Activated CD4-positive, alpha-beta T cell treated with anti-CD3 and anti-CD28 coated beads for 36 hours (primary cell): ENCODE data around the gene CRLF3. TPM values are rescaled to one million over a fixed set of nuclear protein-coding genes. Genes with fewer than 3 reads are reported as not detected.
"Not testable (repeated sequence)": the region's sequence is repeated elsewhere in the genome, so short reads cannot be mapped to it uniquely, and the experiment has no call there.

Experiments used
- ATAC-seq: fragments of 200-7000 bp; cut with Tn5 transposase; one replicate; pipeline ENCODE4 v1.10.0; 2021; ENCODE audit warnings: mild to moderate bottlenecking, moderate library complexity
- CTCF ChIA-PET: fragments of 350-600 bp; sonication (Branson Sonifier 250); formaldehyde crosslinking; loops from one replicate; lab custom pipeline; 2021; ENCODE audit warnings: antibody characterized with exemption; lab: Charles Lee
- POLR2A ChIA-PET: fragments of 350-600 bp; sonication (Branson Sonifier 250); formaldehyde crosslinking; loops from one replicate; lab custom pipeline; 2021; ENCODE audit warnings: antibody characterized with exemption, inconsistent platforms; lab: Charles Lee
- DNase-seq: peaks from one replicate; pipeline ENCODE4 v3.0.0-alpha.2; 2020
- H3K27ac Mint-ChIP-seq: one replicate; pipeline ENCODE4 v1.8.0; 2021; ENCODE audit warnings: mixed read lengths
- H3K27me3 Mint-ChIP-seq: one replicate; pipeline ENCODE4 v1.8.0; 2021; ENCODE audit warnings: mixed read lengths
- H3K36me3 Mint-ChIP-seq: one replicate; pipeline ENCODE4 v1.8.0; 2021; ENCODE audit warnings: low read depth, mixed read lengths
- H3K4me1 Mint-ChIP-seq: one replicate; pipeline ENCODE4 v1.8.0; 2021; ENCODE audit warnings: mixed read lengths
- H3K4me3 Mint-ChIP-seq: one replicate; pipeline ENCODE4 v1.8.0; 2021; ENCODE audit warnings: mild to moderate bottlenecking, moderate library complexity, mixed read lengths
- H3K9me3 Mint-ChIP-seq: one replicate; pipeline ENCODE4 v1.8.0; 2021; ENCODE audit warnings: low read depth, mixed read lengths
- intact Hi-C, 2 experiments: fragments of 100-400 bp; cut with DNase I in 1 of 2; cut with micrococcal nuclease in 1 of 2; formaldehyde crosslinking; loops; one replicate each; pipeline versions ENCODE4 v1.14.2 to v1.15.1; 2022 to 2024; cut with DNase I, micrococcal nuclease
- total RNA-seq, 2 experiments: library from RNA; stranded (reverse); gene quantifications; one replicate each; pipeline ENCODE4 v1.2.3, GENCODE V29; 2021

CRLF3 gene
- total RNA-seq, 2 experiments from 2014 or later, result 39.2 to 44.1 TPM

DNA sequence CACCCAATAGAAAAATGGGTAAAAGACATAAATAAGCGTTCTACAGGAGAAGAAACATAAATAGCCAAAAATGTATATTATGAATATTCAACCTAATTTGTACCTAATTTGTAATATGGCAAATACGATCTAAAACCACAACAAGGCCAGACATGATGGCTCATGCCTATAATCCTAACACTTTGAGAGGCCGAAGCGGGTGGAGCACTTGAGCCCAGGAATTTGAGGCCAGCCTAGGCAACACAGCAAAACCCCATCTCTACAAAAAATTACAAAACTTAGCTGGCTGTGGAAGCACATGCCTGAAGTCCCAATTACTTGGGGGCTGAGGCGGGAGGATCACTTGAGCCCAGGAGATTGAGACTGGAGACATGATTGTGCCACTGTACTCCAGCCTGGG lies 30.1 kb downstream of the CRLF3 start:
- no peak overlapping the region for H3K4me3 Mint-ChIP-seq
- no peaks in the 10 kb centered on the region for H3K27me3 Mint-ChIP-seq
- H3K27ac Mint-ChIP-seq, result peak overlapping the region; percentile 8
- peaks cover 51% of the 10 kb centered on the region for H3K36me3 Mint-ChIP-seq
- intact Hi-C loops, result no loop called here
- no peak for ATAC-seq
- DNase-seq, result no peak
- no peaks in the 10 kb centered on the region for H3K9me3 Mint-ChIP-seq
- ChIA-PET POLR2A (no interaction called here), CTCF (no interaction called here)
- H3K4me1 Mint-ChIP-seq, result peaks cover 31% of the 10 kb centered on the region

DNA sequence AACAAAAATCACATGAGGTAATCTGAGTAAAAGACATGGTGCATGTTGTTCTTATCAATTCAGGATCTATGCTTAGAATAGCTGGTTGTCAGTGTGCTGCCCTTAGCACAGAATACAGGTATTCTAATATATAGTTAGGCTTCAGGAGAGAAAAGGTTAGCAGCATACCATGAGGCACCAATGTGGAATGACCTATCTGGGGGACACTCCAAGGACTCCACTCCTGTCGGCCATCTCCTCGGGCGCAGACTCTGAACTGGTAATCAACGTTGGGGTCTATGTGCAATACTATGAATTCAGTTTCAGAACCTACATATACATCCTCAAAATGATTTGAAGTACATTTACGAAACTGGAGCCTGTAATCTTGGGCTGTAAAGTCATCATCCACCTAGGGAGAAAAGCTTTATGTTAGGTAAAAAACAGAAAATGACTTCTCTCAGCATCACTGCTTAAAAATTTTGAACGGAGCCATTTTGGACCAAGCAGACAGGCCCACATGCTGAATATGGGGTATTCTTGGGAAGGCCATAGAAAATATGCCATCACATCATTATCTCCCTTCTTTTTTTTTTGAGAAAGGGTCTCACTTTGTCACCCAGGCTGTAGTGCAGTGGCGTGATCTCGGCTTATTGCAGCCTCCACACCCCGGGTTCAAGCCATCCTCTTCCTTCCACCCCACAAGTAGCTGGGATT lies 31.1 kb downstream of the CRLF3 start:
- Mint-ChIP-seq H3K9me3 (no peaks in the 10 kb centered on the region), H3K4me1 (peaks cover 34% of the 10 kb centered on the region), H3K27me3 (no peaks in the 10 kb centered on the region), H3K36me3 (peaks cover 56% of the 10 kb centered on the region), H3K27ac (peak overlapping the region; percentile 8), H3K4me3 (no peak overlapping the region)
- intact Hi-C loops, result no loop called here
- POLR2A ChIA-PET, result interaction anchor here (1.0 kb wide), 1 partner anchor 31 kb away, joined by 3 read pairs; the partner anchor contains the start of gene CRLF3
- no peak for DNase-seq
- CTCF ChIA-PET, result interaction anchor here (0.6 to 1.7 kb wide), 2 partner anchors 32 to 40 kb away, joined by 3 to 4 read pairs; no protein-coding TSS in a partner anchor
- no peak for ATAC-seq

- Mint-ChIP-seq H3K27ac (peak overlapping the region; percentile 86), H3K4me1 (peaks cover 16% of the 10 kb centered on the region), H3K4me3 (no peak overlapping the region), H3K9me3 (no peaks in the 10 kb centered on the region), H3K36me3 (peaks cover 53% of the 10 kb centered on the region), H3K27me3 (no peaks in the 10 kb centered on the region)
- ATAC-seq (peak; percentile 67), DNase-seq (no peak)
- intact Hi-C loops, result no loop called here
- POLR2A ChIA-PET, result no interaction called here
- CTCF ChIA-PET, result interaction anchor here (0.6 to 1.7 kb wide), 6 partner anchors 10 to 1936 kb away, joined by 3 to 7 read pairs (median 4); partner anchors contain the start of gene CRLF3
Measured at GRCh38 chr17:30790279-30790678, 34.2 kb downstream of the CRLF3 start.

GRCh38 chr17:30788918-30789317 lies 35.6 kb downstream of the CRLF3 start:
- H3K27ac Mint-ChIP-seq, result peak overlapping the region; percentile 69
- POLR2A ChIA-PET, result no interaction called here
- no peak overlapping the region for H3K4me3 Mint-ChIP-seq
- peaks cover 54% of the 10 kb centered on the region for H3K36me3 Mint-ChIP-seq
- intact Hi-C loops, result loop anchor here in 1 of 2 experiments (5.0 kb wide), 1 partner anchor 33 kb away; the partner anchor contains the start of gene CRLF3
- CTCF ChIA-PET, result interaction anchor here (1.7 kb wide), 1 partner anchor 22 kb away, joined by 4 read pairs; no protein-coding TSS in a partner anchor
- DNase-seq, result no peak
- peaks cover 18% of the 10 kb centered on the region for H3K4me1 Mint-ChIP-seq
- no peak for ATAC-seq
- no peaks in the 10 kb centered on the region for H3K9me3 Mint-ChIP-seq
- no peaks in the 10 kb centered on the region for H3K27me3 Mint-ChIP-seq

DNA sequence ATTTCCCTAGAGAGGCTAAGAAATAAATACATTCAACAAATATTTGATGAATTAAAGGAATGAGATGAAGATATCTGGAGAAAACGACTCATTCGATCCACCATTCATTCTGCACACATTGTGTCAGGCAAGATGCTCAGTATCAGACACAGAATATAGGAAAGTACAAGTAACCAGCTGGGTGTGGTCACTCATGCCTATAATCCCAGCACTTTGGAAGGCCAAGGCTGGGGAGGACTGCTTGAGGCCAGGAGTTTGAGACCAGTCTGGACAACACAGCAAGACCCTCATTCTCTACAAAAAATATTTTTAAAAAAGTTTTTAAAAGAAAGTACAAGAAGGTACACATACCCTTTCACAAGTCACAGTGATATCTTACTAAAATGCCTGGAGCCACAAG lies 42.3 kb downstream of the CRLF3 start:
- Mint-ChIP-seq H3K4me1 (peaks cover 20% of the 10 kb centered on the region), H3K27ac (peak overlapping the region; percentile 63), H3K36me3 (peaks cover 35% of the 10 kb centered on the region), H3K27me3 (no peaks in the 10 kb centered on the region), H3K4me3 (no peak overlapping the region), H3K9me3 (no peaks in the 10 kb centered on the region)
- no peak for DNase-seq
- peak; percentile 17 for ATAC-seq
- CTCF ChIA-PET, result no interaction called here
- intact Hi-C loops, result no loop called here
- POLR2A ChIA-PET, result no interaction called here

GRCh38 chr17:30780343-30780742 lies 44.1 kb downstream of the CRLF3 start:
- Mint-ChIP-seq H3K27me3 (no peaks in the 10 kb centered on the region), H3K9me3 (no peaks in the 10 kb centered on the region), H3K4me3 (no peak overlapping the region), H3K36me3 (peaks cover 32% of the 10 kb centered on the region), H3K4me1 (peaks cover 20% of the 10 kb centered on the region), H3K27ac (peak overlapping the region; percentile 94)
- intact Hi-C loops, result loop anchor here in 1 of 2 experiments (2.0 kb wide), 1 partner anchor 44 kb away; the partner anchor contains the start of gene CRLF3
- DNase-seq (peak; percentile 61), ATAC-seq (peak; percentile 80)
- CTCF ChIA-PET, result interaction anchor here (0.6 to 1.1 kb wide), 5 partner anchors 10 to 398 kb away, joined by 3 to 6 read pairs (median 4); no protein-coding TSS in a partner anchor
- POLR2A ChIA-PET, result interaction anchor here (0.5 to 0.9 kb wide), 3 partner anchors 16 to 399 kb away, joined by 3 to 4 read pairs (median 4); partner anchors contain the start of gene CRLF3

- H3K36me3 Mint-ChIP-seq, result peaks cover 23% of the 10 kb centered on the region
- H3K9me3 Mint-ChIP-seq, DNase-seq, H3K4me3 Mint-ChIP-seq, H3K27ac Mint-ChIP-seq, H3K4me1 Mint-ChIP-seq, POLR2A ChIA-PET, intact Hi-C loops, ATAC-seq, CTCF ChIA-PET, H3K27me3 Mint-ChIP-seq: not testable (repeated sequence)
Measured at GRCh38 chr17:30768771-30769170, 55.7 kb downstream of the CRLF3 start.

- H3K9me3 Mint-ChIP-seq, H3K4me1 Mint-ChIP-seq, H3K27me3 Mint-ChIP-seq, H3K27ac Mint-ChIP-seq, POLR2A ChIA-PET, intact Hi-C loops, DNase-seq, H3K4me3 Mint-ChIP-seq: not testable (repeated sequence)
- peak; percentile 86 for ATAC-seq
- CTCF ChIA-PET, result interaction anchor here (0.6 to 1.2 kb wide), 2 partner anchors 14 to 49 kb away, joined by 3 read pairs; no protein-coding TSS in a partner anchor
- peaks cover 20% of the 10 kb centered on the region for H3K36me3 Mint-ChIP-seq
Measured at GRCh38 chr17:30767641-30768404, 56.7 kb downstream of the CRLF3 start.

DNA sequence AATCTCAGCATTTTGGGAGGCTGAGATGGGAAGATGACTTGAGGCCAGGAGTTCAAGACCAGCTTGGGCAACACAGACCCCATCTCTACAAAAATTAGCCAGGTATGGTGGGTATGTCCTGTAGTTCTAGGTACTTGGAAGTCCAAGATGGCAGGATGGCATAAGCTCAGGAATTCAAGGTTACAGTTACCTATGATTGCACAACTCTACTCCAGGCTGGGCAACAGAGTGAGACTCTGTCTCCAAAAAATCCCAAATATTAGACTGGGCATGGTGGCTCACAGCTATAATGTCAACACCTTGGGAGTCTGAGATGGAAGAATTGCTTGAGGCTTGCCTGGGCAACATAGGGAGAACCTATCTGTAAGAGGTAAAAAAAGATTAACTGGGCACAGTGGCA lies 63.4 kb downstream of the CRLF3 start:
- Mint-ChIP-seq H3K4me1 (no peaks in the 10 kb centered on the region), H3K27me3 (no peaks in the 10 kb centered on the region), H3K4me3 (no peak overlapping the region), H3K36me3 (peaks cover 28% of the 10 kb centered on the region), H3K9me3 (no peaks in the 10 kb centered on the region), H3K27ac (no peak overlapping the region)
- intact Hi-C loops, result no loop called here
- CTCF ChIA-PET, result no interaction called here
- no peak for ATAC-seq
- no peak for DNase-seq
- POLR2A ChIA-PET, result no interaction called here

GRCh38 chr17:30753291-30753690 lies 71.2 kb downstream of the CRLF3 start:
- intact Hi-C loops, result not testable (repeated sequence)

DNA sequence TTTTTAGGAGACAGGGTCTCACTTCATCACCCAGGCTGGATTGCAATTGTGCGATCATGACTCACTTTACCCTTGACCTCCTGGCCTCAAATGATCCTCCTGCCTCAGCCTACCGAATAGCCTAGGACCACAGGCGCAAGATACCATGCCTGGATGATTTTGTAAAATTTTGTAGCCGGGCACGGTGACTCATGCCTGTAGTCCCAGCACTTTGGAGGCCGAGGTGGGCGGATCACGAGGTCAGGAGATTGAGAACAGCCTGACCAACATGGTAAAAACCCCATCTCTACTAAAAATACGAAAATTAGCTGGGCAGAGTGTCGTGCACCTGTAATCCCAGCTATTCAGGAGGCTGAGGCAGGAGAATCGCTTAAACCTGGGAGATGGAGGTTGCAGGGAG lies 73.5 kb downstream of the CRLF3 start:
- POLR2A ChIA-PET, H3K27ac Mint-ChIP-seq, H3K4me3 Mint-ChIP-seq, H3K9me3 Mint-ChIP-seq, DNase-seq, H3K27me3 Mint-ChIP-seq, CTCF ChIA-PET, H3K4me1 Mint-ChIP-seq, ATAC-seq, intact Hi-C loops: not testable (repeated sequence)
- peaks cover 38% of the 10 kb centered on the region for H3K36me3 Mint-ChIP-seq

More at GRCh38 chr17:30753291-30753690, 71.2 kb downstream of the CRLF3 start:
- H3K27ac Mint-ChIP-seq, DNase-seq, H3K4me1 Mint-ChIP-seq, POLR2A ChIA-PET, H3K27me3 Mint-ChIP-seq, CTCF ChIA-PET, H3K9me3 Mint-ChIP-seq, H3K4me3 Mint-ChIP-seq, ATAC-seq: not testable (repeated sequence)
- H3K36me3 Mint-ChIP-seq, result peaks cover 36% of the 10 kb centered on the region
